ENCODE data around the gene MIPOL1. TPM values are rescaled to one million over a fixed set of nuclear protein-coding genes. Genes with fewer than 3 reads are reported as not detected.
A peak's percentile ranks its signal among the peaks of the same experiment; 100 is the strongest.

Gene MIPOL1
- total and polyA plus RNA-seq, 2 of the 13 experiments (the other 11 are each of a cell fraction or from before 2014, with no cell fraction given): 8.6 to 34.2 TPM

GRCh38 chr14:37588956-37589714 is 391.4 kb downstream of the MIPOL1 start (continued):
- TF ChIP-seq ZNF225 (CRISPR knock-in tag; IDR thresholded peaks at IDR 0.05) (no peak), ZNF441 (CRISPR knock-in tag; IDR thresholded peaks at IDR 0.05; ENCODE audit: borderline replicate concordance) (0 out of 2 replicates have a peak, but pooled peaks have one; percentile 60), ZNF501 (CRISPR knock-in tag; IDR thresholded peaks at IDR 0.05) (no peak), HDAC2 (CRISPR knock-in tag; IDR thresholded peaks at IDR 0.05) (peak; percentile 41; the same call in 1 of the 2 replicates), ARID2 (CRISPR knock-in tag; IDR thresholded peaks at IDR 0.05; ENCODE audit: borderline replicate concordance) (peak; percentile 84; the same call in 1 of the 2 replicates), ARNT2 (CRISPR knock-in tag; IDR thresholded peaks at IDR 0.05; ENCODE audit: low read depth) (peak; percentile 16; the same call in 1 of the 2 replicates), PPARG (CRISPR knock-in tag; conservative IDR thresholded peaks at IDR 0.05) (0 out of 2 replicates have a peak, but pooled peaks have one; percentile 8), ZNF329 (CRISPR knock-in tag; IDR thresholded peaks at IDR 0.05; ENCODE audit: low read depth) (0 out of 2 replicates have a peak, but pooled peaks have one; percentile 51), MIER3 (CRISPR knock-in tag; IDR thresholded peaks at IDR 0.05; ENCODE audit: borderline replicate concordance) (peak; percentile 19; the same call in 1 of the 2 replicates), ZFP36L2 (CRISPR knock-in tag; IDR thresholded peaks at IDR 0.05) (0 out of 2 replicates have a peak, but pooled peaks have one; percentile 27), TSC22D2 (CRISPR knock-in tag; IDR thresholded peaks at IDR 0.05; ENCODE audit: borderline replicate concordance) (0 out of 2 replicates have a peak, but pooled peaks have one; percentile 25), ZNF34 (CRISPR knock-in tag; IDR thresholded peaks at IDR 0.05; ENCODE audit: borderline replicate concordance) (0 out of 2 replicates have a peak, but pooled peaks have one; percentile 59), ZNF446 (CRISPR knock-in tag; IDR thresholded peaks at IDR 0.05) (no peak), SRSF4 (IDR thresholded peaks at IDR 0.05; ENCODE audit: low read depth, low read length, poor library complexity, severe bottlenecking) (no peak), CEBPB (IDR thresholded peaks at IDR 0.05; ENCODE audit: borderline replicate concordance, low read depth, low read length) (no peak), KLF13 (CRISPR knock-in tag; IDR thresholded peaks at IDR 0.05) (no peak), ZNF772 (CRISPR knock-in tag; IDR thresholded peaks at IDR 0.05) (peak; percentile 13; the same call in 1 of the 2 replicates), JARID2 (CRISPR knock-in tag; IDR thresholded peaks at IDR 0.05; ENCODE audit: insufficient replicate concordance) (peak; percentile 31), KDM5A (IDR thresholded peaks at IDR 0.05; ENCODE audit: borderline replicate concordance, low read length) (peak; percentile 28; the same call in 1 of the 2 replicates)
- TF ChIP-seq, protein P1, sequence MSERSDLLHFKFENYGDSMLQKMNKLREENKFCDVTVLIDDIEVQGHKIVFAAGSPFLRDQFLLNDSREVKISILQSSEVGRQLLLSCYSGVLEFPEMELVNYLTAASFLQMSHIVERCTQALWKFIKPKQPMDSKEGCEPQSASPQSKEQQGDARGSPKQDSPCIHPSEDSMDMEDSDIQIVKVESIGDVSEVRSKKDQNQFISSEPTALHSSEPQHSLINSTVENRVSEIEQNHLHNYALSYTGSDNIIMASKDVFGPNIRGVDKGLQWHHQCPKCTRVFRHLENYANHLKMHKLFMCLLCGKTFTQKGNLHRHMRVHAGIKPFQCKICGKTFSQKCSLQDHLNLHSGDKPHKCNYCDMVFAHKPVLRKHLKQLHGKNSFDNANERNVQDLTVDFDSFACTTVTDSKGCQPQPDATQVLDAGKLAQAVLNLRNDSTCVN (CRISPR knock-in tag; IDR thresholded peaks at IDR 0.05; ENCODE audit: borderline replicate concordance): no peak
- TF ChIP-seq, protein P2, sequence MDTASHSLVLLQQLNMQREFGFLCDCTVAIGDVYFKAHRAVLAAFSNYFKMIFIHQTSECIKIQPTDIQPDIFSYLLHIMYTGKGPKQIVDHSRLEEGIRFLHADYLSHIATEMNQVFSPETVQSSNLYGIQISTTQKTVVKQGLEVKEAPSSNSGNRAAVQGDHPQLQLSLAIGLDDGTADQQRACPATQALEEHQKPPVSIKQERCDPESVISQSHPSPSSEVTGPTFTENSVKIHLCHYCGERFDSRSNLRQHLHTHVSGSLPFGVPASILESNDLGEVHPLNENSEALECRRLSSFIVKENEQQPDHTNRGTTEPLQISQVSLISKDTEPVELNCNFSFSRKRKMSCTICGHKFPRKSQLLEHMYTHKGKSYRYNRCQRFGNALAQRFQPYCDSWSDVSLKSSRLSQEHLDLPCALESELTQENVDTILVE (CRISPR knock-in tag; IDR thresholded peaks at IDR 0.05): peak; percentile 50
- TF ChIP-seq, protein P3, sequence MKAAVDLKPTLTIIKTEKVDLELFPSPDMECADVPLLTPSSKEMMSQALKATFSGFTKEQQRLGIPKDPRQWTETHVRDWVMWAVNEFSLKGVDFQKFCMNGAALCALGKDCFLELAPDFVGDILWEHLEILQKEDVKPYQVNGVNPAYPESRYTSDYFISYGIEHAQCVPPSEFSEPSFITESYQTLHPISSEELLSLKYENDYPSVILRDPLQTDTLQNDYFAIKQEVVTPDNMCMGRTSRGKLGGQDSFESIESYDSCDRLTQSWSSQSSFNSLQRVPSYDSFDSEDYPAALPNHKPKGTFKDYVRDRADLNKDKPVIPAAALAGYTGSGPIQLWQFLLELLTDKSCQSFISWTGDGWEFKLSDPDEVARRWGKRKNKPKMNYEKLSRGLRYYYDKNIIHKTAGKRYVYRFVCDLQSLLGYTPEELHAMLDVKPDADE (CRISPR knock-in tag; IDR thresholded peaks at IDR 0.05): 0 out of 2 replicates have a peak, but pooled peaks have one; percentile 52
- TF ChIP-seq, protein P4, sequence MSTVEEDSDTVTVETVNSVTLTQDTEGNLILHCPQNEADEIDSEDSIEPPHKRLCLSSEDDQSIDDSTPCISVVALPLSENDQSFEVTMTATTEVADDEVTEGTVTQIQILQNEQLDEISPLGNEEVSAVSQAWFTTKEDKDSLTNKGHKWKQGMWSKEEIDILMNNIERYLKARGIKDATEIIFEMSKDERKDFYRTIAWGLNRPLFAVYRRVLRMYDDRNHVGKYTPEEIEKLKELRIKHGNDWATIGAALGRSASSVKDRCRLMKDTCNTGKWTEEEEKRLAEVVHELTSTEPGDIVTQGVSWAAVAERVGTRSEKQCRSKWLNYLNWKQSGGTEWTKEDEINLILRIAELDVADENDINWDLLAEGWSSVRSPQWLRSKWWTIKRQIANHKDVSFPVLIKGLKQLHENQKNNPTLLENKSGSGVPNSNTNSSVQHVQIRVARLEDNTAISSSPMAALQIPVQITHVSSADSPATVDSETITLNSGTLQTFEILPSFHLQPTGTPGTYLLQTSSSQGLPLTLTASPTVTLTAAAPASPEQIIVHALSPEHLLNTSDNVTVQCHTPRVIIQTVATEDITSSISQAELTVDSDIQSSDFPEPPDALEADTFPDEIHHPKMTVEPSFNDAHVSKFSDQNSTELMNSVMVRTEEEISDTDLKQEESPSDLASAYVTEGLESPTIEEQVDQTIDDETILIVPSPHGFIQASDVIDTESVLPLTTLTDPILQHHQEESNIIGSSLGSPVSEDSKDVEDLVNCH (CRISPR knock-in tag; IDR thresholded peaks at IDR 0.05): 0 out of 2 replicates have a peak, but pooled peaks have one; percentile 20
